ENCODE measurements around the gene CDC37.
"Not testable (repeated sequence)": the region's sequence is repeated elsewhere in the genome, so short reads cannot be mapped to it uniquely, and the experiment has no call there.

CDC37 gene

DNA sequence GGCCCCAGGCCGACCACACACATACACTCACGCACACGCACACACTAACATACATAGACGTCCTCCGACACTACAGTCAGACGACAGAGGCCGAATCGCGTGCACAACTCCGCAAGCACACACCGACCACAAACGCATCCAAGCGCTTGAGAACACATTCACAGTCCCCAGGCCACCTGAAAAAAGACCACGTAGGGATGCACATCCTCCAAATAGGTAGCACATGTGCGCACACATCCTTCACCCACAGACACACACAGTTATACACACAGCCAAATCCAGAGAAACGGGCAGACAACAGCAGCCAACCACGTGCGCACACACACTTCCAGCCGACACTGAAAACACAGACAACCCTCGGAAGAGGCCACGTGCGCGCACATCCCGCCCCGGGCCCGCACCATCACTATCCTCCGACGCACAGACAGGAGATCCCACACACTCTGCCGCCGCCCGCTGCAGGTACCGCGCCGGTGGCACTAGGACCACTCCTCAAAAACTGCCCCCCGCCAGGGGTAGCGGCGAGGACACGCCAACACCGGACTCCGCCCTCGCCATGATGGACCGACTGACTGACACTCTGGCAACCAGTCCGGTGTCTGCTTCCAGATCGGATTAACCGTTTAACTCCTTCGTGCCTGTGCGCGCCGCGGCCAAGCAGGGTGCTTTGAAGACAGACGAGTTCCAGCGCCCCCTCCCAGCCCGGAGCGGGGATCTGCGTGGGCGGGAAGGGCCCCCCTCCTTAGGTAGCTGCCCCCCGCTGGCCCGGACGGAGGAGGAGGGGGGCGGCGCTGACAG, 16.5 kb upstream of the CDC37 start:
- DNase-seq (ENCODE audit: low read depth) = peak; percentile 85

DNA sequence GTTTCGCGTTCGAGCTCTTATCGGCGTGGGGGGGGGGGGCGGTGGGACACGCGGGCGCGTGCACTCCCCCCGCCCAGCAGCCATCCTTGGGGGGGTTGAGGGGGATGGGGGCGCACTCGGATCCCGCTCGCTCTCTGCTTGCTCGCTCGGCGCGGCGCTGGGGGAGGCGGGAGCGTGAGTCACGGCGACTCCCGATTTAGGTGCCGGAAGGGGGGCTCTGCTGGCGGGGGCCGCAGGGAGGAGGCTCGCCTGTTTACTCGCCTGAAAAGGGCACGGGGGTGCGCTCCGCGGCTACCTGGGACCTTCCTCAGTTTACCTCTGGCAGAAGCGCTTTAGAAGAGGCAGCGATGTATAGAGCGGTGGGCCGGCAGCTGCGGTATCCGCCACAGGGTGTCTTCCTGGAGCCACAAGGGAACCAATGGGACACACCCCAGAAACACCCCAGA, 15.9 kb upstream of the CDC37 start:
- DNase-seq (ENCODE audit: low read depth) = no peak

DNA sequence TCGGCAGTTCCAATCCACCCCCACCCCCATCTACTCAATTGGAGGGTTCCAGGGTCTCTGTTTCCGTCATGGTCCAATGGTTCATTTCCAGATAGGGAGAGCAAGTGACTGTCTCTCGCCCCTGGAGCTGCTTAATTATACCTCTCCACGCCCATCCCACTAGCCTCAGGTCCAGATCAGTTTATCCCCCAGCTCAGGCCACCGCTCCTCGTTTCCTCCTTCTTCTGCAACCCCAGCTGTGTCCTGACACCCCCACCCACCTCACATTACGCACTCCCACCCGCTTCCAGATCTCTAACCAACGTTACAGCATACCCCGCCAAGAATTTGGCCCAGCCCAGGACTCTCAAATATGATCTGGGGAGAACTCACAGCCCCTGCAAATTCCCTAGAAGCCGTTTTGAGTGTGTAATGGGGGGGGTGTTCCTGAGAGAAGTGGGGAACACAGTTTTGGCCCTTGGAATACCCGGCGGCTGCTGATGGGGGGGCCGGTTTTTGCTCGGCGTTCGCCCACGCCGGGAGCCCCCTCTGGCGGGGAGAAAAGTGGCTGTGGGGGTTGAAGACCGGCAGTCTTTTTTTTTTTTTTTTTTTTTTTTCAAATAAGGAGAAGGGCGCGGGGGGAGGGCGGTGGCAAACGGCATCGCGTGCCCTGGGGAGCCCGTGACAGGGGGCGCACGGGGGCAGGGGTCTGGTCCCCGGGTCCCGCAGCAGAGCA, 15.3 kb upstream of the CDC37 start:
- DNase-seq (ENCODE audit: low read depth) = no peak

DNA sequence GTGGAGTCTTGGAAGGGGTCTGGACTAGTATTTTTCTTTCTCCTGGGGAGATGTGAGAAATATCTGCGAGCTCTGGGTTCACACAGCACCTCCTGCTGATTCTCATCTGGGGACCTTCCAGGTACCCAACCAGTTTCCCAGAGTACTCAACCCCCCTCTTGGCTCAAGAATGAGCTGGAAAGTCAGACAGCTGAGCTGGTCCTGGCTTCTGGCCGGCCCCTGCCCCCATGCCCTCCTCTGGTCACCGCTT, 14.8 kb upstream of the CDC37 start:
- no peak for DNase-seq (ENCODE audit: low read depth)

DNA sequence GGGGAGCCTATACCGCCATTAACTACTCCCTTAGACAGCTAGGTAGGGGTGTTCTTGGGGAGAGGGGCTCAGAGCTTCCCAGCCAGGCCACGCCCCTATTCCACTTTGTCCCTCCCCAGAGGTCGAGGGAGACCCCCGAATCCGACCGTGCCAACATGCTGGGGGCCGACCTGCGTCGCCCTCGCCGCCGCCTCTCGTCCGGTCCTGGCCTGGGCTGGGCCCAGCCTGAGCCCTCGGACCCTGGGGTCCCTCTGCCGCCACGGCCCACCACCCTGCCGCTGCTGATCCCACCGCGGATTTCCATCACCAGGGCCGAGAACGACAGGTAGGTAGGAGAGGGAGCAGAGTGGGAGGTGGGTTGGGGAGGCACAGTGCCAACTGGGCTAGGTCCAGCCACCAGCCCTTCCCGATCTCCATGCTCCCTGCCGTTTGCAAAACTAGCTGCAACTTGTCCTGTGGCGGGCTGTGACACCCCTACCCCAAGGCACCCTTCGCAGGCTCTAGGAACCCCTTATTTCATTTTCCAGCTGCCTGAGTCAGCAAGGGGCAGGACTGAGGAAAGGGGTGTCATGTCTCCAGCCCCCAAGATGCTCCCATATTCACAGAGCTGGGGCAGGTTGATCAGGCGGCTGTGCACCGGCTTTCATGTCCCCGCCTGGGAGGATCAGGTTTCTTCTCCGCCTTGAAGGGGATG, 14.3 kb upstream of the CDC37 start:
- no peak for DNase-seq (ENCODE audit: low read depth)

DNA sequence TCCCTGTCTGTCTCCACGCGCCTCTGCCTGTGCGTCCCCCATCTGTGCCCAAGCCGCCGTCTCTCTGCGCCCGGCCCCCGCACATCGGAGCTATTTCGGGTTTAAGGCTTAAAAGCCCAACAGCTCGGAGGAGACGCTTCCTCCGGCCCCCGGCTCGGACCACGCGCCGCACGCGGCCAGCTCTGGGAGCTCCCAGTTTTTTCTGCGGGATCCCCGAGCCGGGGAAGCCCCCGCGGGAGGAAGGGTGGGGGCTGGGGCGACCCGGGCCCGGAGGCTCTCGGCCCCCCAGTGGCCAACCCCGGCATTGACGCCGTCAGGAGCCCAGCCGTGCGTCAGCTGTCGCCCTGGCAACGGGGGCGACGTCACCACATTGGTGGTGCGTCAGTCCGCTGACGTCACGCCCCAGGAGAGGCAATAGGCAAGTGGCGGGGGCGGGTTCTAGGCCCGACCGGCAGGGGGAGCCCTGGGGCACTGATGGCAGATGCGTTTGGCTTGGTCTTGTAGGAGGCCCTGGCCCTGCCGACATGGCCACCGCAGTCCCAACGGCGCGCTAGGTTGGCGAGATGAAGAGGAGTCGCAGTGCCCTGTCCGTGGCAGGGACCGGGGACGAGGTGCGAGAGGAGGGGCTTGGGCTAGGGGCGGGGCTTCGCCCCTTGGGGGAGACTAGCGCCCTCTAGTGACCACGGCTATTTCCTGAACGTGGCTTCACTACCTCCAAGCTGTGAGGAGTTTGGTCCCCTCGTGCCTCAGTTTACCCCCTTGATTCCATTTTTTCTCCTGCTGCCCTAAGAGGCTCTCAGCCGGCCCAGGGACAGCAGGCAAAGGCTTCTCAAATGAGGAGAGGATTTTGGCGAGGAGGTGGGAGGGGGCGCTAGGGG, 13.3 kb upstream of the CDC37 start:
- DNase-seq (ENCODE audit: low read depth) = peak; percentile 79

DNA sequence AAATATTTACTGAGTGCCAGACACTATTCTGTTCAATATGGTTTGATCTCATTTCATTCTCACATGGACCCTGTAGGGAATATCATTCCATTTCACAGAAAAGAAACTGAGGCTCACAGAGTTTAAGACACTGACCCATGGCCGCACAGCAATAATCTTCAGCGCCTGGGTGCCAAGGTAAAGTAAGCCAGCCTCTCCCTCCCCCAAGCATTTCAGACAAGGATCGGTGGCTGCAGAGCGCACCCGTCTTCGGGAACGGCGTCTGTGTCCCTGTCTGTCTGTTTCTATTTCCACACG, 12.7 kb upstream of the CDC37 start:
- DNase-seq (ENCODE audit: low read depth) = no peak

DNA sequence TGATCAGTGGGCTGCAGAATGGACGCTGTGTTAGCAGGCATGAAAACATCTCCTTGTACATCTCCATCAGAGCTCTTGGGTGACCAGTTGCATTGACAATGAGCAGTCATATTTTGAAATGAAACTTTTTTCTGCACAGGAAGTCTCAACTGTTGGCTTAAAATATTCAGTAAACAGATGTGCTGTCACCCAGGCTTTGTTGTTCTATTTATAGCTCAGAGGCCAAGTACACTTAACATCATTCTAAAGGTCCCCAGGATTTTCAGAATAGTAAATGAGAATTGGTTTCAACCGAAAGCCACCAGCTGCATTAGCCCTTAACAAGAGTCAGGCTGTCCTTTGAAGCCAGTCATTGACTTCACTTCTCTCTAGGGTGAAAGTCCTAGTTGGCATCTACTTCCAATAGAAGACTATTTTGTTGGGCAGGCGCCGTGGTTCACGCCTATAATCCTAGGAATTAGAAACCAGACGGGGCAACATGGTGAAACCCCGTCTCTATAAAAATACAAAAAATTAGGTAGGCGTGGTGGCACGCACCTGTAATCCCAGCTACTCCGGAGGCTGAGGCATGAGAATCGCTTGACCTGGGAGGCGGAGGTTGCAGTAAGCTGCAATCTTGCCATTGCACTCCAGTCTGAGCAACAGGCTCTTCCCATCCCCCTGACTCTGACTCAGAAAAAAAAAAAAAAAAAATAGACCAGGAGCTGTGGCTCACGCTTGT, 9.1 kb upstream of the CDC37 start:
- no peak for DNase-seq (ENCODE audit: low read depth)

DNA sequence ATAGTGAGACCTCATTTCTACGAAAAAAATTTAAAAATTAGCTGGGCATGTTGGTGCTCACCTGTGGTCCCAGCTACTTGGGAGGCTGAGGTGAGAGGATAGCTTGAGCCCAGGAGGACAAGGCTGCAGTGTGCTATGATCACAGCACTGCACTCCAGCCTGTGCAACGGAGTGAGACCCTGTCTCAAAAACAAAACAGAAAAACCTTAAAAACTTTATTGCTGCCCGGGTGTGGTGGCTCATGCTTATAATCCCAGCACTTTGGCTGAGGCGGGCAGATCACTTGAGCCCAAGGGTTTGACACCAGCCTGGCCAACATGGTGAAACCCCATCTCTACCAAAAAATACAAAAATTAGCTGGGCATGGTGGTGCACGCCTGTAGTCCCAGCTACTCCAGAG, 7.9 kb upstream of the CDC37 start:
- DNase-seq (ENCODE audit: low read depth) = not testable (repeated sequence)

DNA sequence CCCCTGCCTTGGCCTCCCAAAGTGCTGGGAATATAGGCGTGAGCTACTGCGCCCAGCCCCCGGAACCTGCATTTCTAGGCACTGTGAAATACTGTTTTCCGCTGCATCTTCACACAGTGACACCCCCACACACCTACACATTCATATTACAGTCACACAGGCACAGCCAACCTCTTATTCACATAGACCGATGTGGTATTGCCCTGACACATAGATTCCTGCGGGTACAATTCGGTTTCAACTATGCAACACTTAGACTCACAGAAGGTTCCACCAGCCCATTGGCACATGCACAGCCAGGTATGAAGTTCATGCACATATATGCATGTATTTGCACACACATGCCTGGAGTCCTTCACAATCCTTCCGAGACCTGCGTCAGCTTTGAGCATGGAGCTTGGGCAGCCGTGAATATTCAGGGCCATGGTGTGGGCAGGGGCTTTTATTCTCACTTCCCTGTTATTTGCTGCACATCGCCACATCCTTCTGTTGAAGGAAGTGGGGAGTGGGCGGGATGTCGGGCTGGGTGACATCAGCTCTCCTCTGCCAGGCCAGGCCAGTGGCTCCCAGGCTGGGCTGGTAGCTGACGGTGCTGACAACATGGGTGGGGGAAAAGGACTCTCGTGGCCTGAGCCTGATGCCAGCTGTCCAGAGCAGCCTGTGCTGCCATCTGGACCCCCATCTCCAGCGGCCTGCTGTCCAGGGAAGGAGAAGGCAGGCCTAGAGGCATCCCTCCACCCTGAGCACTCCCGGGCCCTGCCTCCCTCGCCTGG, 5.4 kb upstream of the CDC37 start:
- DNase-seq (ENCODE audit: low read depth) = no peak

DNA sequence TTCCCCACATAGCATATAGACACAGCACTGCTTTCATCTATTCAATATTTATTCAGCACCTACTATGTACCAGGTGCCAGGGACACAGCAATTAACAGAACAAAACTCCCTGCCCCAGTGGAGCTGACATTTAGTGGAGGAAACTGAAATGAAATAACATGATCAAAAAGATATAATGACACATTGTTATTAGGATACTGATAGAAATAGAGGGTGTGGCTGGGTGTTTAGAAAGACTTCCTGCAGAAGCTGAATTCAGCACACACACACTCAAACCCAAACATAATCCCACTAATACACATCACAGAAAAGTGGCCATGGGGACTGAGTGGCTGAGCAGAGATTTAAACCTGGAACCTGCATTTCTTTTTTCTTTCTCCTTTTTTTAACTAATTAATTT, 3.8 kb upstream of the CDC37 start:
- DNase-seq (ENCODE audit: low read depth) = no peak

DNA sequence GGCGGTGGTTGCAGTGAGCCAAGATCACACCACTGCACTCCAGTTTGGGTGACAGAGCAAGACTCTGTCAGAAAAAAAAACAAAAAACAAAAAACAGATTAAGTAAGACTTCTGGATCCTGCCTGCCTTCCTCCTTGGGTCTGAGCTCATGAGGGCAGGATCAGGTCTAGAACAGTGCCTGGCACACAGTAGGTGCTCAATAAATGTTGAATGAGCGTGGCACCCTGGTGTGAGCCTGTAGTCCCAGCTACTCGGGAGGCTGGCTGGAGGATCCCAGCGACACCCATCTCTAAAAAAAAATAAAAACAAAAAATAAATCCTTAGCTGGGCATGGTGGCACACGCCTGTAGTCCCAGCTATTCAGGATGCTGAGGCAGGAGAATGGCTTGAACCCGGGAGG, 2.8 kb upstream of the CDC37 start:
- no peak for DNase-seq (ENCODE audit: low read depth)

DNA sequence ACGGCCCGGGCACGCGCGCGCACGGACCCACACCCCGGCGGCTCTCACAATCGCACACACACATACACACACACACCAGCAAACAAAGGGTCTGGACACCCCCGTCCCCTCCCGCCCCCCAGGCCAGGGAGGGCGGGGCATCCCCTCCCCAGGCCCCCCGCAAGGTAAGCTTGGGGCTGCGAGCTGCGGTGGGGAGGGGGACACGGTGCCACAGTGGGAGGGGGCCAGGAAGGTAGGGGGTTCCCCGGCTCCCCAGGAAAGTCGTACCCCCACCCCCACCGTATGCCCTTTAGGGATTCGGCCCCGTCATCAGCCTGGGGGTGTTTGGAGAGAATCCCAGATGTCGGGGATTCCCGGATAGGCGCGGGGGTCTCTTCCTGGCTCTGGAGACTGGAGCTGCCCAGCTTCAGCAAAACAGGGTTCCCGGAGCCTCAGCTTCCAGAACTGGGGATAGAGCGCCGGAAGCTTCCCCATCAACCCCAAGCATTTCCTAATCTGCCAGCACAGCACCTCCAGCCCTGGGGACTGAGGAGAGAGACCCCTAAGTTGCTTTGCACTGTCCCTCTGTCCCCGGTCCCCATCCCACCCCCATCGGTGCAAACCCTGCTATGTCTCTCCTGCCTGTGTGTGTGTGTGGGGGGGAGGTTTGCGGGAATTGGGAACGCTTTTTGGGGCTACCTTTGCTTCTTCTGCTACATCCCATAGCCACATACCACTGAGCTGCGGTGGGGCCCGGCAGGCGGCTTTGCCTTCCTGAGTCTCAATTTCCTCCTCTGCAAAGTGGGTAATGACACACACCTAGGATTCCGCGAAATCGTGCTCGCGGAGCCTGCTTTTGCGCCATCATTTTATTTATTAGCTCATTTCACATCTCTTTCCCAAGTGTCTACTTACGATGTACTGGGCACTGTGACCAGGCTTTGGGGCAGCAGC, 1.8 kb upstream of the CDC37 start:
- DNase-seq (ENCODE audit: low read depth) = no peak

DNA sequence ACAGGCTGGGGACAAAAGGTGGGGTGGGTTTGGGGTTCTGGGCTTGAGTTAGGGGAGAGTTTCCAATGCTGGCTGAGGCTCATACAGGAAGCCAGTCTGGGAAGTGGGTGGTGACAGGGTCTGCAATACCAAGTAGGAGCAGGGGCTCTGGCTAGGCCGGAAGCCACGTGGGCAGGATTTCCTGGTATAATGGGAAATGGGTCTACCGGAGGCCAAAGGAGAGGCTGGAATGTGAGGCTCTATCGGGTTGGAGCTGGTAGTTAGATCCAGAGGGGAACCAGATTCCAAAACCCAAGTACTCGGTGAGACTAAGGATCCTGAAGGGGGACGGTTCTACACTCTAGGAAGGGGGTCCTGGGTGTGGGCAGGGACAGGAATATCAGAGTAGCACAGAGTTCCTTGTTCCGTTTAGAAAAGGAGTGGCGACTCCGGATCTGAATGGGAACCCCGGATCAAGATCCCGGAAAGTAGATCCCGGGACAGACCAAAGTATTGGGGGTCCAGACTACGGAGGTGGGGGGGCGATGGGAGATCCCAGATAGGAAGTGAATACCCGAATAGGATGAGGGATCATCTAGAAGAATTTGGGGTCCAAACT, 802 bp downstream of the CDC37 start:
- peak; percentile 37 for DNase-seq (ENCODE audit: low read depth)

DNA sequence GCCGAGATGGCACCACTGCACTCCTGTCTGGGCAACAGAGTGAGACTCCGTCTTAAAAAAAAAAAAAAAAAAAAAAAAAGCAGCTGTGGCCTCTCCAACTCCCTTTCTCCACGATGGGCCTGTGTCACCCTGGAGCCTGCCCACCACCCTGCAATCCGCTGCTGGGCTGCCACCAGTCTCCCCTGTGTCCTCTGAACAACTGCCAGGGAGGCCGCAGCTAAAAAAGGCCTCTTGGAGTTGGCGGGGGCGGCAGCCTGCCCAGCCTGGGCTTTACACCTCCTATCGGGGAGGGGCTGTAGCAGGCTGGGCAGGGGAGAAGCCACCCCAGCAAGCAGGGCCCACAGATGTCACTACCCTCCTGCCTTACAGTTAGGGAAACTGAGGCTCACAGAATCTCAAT, 3.5 kb downstream of the CDC37 start:
- DNase-seq (ENCODE audit: low read depth) = no peak

DNA sequence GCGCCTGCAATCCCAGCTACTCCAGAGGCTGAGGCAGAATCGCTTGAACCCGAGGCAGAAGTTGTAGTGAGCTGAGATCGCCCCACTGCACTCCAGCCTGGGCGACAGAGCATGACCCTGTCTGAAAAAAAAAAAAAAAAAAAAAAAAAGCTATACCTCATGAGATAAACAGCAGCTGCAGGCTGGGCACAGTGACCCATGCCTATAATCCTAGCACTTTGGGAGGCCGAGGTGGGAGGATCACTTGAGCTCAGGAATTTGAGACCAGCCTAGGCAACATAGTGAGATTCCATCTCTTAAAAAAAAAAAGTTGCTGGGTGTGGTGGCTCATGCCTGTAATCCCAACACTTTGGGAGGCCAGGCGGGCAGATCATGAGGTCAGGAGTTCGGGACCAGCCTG, 4.0 kb downstream of the CDC37 start:
- DNase-seq (ENCODE audit: low read depth) = not testable (repeated sequence)

DNA sequence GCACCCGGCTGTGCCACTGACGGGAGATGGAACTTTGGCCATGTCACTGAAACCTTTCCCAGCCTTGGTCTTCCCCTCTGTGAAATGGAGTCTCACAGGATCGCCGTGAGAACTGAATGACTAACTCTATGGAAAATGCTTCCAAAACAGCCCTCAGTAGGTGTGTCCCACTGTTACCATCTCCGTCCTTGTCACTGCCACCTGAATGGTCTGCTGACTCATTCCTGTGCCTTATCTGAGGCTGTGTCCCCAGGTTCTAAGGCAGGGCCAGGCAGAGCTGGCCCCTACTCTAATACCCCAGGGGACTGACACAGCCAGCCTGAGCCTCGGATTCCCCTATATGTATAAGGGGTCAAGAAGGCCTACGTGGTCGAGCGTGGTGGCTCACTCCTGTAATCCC, 4.5 kb downstream of the CDC37 start:
- DNase-seq (ENCODE audit: low read depth) = no peak

DNA sequence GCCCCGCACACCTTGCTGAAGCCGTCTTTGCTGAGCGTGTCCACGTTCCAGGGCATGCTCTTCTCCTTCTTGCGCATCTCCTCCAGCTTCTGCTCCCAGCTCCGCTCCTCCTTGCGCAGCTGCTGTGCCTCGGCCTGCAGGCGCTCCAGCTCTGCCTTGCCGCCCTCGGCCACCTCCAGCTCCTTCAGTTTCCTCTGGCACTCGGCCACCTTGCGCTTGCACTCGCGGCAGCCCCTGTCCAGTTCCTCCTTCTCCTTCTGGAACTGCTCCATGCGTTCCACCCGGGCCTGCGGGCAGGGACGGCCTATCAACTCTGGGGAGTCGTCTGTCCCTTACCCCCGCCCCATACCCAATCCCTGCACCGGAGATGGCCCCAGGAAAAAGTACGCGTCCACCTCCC, 7.4 kb downstream of the CDC37 start:
- no peak for DNase-seq (ENCODE audit: low read depth)

DNA sequence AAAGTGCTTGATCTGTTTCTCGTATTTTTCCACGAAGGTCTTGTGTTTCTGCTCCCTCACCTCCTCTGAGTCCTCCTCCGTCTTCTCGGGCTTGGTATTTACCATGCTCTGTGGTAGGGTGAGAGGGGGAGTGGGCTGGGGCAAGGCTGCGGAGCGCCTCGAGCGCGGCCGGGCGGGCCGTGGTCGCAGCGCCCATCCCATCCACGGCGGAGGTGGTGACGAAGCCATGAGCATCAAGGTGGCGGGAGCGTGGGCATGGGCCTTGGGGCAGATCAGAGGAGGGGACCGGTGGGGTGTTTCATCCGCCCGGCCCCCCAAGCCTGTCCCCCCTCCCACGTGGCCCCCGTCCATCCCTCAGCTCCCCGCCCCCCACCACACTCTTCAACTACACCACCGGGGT, 7.9 kb downstream of the CDC37 start:
- no peak for DNase-seq (ENCODE audit: low read depth)

DNA sequence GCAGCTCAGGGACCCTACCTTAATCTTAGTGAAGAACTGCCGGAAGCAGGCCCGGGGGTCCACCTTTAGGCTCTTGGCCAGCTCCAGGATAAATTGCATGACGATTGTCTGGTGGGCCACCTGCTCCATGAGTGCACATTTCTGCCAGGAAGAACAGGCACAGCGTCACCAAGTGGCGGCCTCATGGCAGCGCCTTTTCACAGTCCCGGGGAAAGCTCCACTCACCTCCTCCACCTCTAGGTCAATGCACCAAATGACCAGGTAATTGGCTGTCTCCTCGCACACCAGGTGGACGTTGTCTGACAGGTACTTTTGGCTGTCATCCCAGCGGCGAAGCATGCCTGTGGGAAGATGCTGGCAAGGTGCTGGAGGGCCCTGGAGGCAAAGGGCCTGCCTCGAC, 8.3 kb downstream of the CDC37 start:
- DNase-seq (ENCODE audit: low read depth) = no peak
